HEK293T (cell line): ENCODE data around the gene SRRM3.
"Not testable (repeated sequence)": the region's sequence is repeated elsewhere in the genome, so short reads cannot be mapped to it uniquely, and the experiment has no call there.

ENCODE experiments used
- CTCF ChIA-PET: fragments of 350-600 bp; formaldehyde crosslinking; extraction: SDS; loops from one replicate; lab custom pipeline; 2021; ENCODE audit warnings: antibody characterized with exemption, inconsistent platforms; lab: Yijun Ruan, JAX
- POLR2A ChIA-PET: fragments of 350-600 bp; formaldehyde crosslinking; extraction: SDS; loops from one replicate; lab custom pipeline; 2020; ENCODE audit warnings: antibody characterized with exemption, inconsistent platforms; lab: Yijun Ruan, JAX
- DNase-seq: peaks from one replicate; pipeline ENCODE4 v3.0.0; 2012; ENCODE audit warnings: mixed read lengths; ENCODE audit errors: extremely low spot score
- ARNT ChIP-seq: fragments of 450-650 bp; IDR thresholded peaks from 2 replicates; pipeline ENCODE4 v1.6.1; 2017; ENCODE audit warnings: mild to moderate bottlenecking
- BHLHE40 ChIP-seq: fragments of 450-650 bp; IDR thresholded peaks from 2 replicates; pipeline ENCODE4 v1.6.1; 2016; ENCODE audit warnings: mild to moderate bottlenecking, moderate library complexity, borderline replicate concordance
- CTBP1 ChIP-seq: fragments of 450-650 bp; IDR thresholded peaks from 2 replicates; pipeline ENCODE4 v1.6.1; 2016; ENCODE audit warnings: borderline replicate concordance
- ELF4 ChIP-seq: fragments of 450-650 bp; IDR thresholded peaks from 2 replicates; pipeline ENCODE4 v1.6.1; 2017; ENCODE audit warnings: antibody characterized with exemption
- FOXA1 ChIP-seq: fragments of 450-650 bp; IDR thresholded peaks from 2 replicates; pipeline ENCODE4 v1.6.1; 2016; ENCODE audit warnings: mild to moderate bottlenecking
- FOXK2 ChIP-seq: fragments of 450-650 bp; IDR thresholded peaks from 2 replicates; pipeline ENCODE4 v1.6.1; 2016; ENCODE audit warnings: mild to moderate bottlenecking
- FOXM1 ChIP-seq: fragments of 450-650 bp; IDR thresholded peaks from 2 replicates; pipeline ENCODE4 v1.6.1; 2017; ENCODE audit warnings: mild to moderate bottlenecking, borderline replicate concordance
- HDGF ChIP-seq: fragments of 450-650 bp; IDR thresholded peaks from 2 replicates; pipeline ENCODE4 v1.6.1; 2017; ENCODE audit warnings: antibody characterized with exemption, borderline replicate concordance
- L3MBTL2 ChIP-seq: fragments of 450-650 bp; conservative IDR thresholded peaks from 2 replicates; pipeline ENCODE4 v1.6.1; 2016; ENCODE audit warnings: mild to moderate bottlenecking
- LEF1 ChIP-seq: fragments of 450-650 bp; IDR thresholded peaks from 2 replicates; pipeline ENCODE4 v1.6.1; 2017; ENCODE audit warnings: mild to moderate bottlenecking, borderline replicate concordance
- NFRKB ChIP-seq: fragments of 450-650 bp; IDR thresholded peaks from 2 replicates; pipeline ENCODE4 v1.6.1; 2016; ENCODE audit warnings: mild to moderate bottlenecking, moderate library complexity
- PKNOX1 ChIP-seq: fragments of 450-650 bp; IDR thresholded peaks from 2 replicates; pipeline ENCODE4 v1.6.1; 2016
- SP1 ChIP-seq: fragments of 450-650 bp; IDR thresholded peaks from 2 replicates; pipeline ENCODE4 v1.6.1; 2017
- SUZ12 ChIP-seq: fragments of 450-650 bp; IDR thresholded peaks from 2 replicates; pipeline ENCODE4 v1.6.1; 2016; ENCODE audit warnings: mild to moderate bottlenecking
- TARDBP ChIP-seq: fragments of 450-650 bp; IDR thresholded peaks from 2 replicates; pipeline ENCODE4 v1.6.1; 2016
- ZNF384 ChIP-seq: fragments of 450-650 bp; IDR thresholded peaks from 2 replicates; pipeline ENCODE4 v1.6.1; 2016

The SRRM3 gene

GRCh38 chr7:76234931-76235441, 33.3 kb downstream of the SRRM3 start:
- POLR2A ChIA-PET, result interaction anchor here (0.6 to 1.6 kb wide), 10 partner anchors 9 to 185 kb away, joined by 3 to 7 read pairs (median 4); no protein-coding TSS in a partner anchor
- DNase-seq, result peak; percentile 97
- TF ChIP-seq CTBP1 (no peak), L3MBTL2 (peak; percentile 85)
- CTCF ChIA-PET, result interaction anchor here (1.0 kb wide), 1 partner anchor 57 kb away, joined by 4 read pairs; no protein-coding TSS in a partner anchor

GRCh38 chr7:76236224-76236623, 34.5 kb downstream of the SRRM3 start:
- DNase-seq, result no peak
- ChIA-PET POLR2A (no interaction called here), CTCF (no interaction called here)
- no peak for TF ChIP-seq ZNF384
- TF ChIP-seq PKNOX1, result no peak
- TF ChIP-seq ELF4, result no peak
- TF ChIP-seq FOXK2, result no peak
- no peak for TF ChIP-seq L3MBTL2
- TF ChIP-seq TARDBP, result no peak
- TF ChIP-seq ARNT, result no peak
- TF ChIP-seq SP1, result no peak
- no peak for TF ChIP-seq FOXM1
- no peak for TF ChIP-seq HDGF
- no peak for TF ChIP-seq CTBP1
- no peak for TF ChIP-seq FOXA1

GRCh38 chr7:76238326-76238725, 36.6 kb downstream of the SRRM3 start:
- POLR2A ChIA-PET, result no interaction called here
- CTCF ChIA-PET, result no interaction called here
- DNase-seq, result no peak
- TF ChIP-seq PKNOX1 (peak; percentile 47), BHLHE40 (no peak)

GRCh38 chr7:76241141-76241540, 39.4 kb downstream of the SRRM3 start:
- DNase-seq, result no peak
- no peak for TF ChIP-seq SP1
- POLR2A ChIA-PET, result no interaction called here
- CTCF ChIA-PET, result no interaction called here

- DNase-seq, CTCF ChIA-PET, POLR2A ChIA-PET: not testable (repeated sequence)
These were observed 40.9 kb downstream of the SRRM3 start for GRCh38 chr7:76242517-76243063.

- CTCF ChIA-PET, result no interaction called here
- DNase-seq, result no peak
- POLR2A ChIA-PET, result interaction anchor here (1.5 kb wide), 1 partner anchor 10 kb away, joined by 3 read pairs; no protein-coding TSS in a partner anchor
- no peak for TF ChIP-seq SUZ12
- no peak for TF ChIP-seq TARDBP
- no peak for TF ChIP-seq FOXK2
- TF ChIP-seq ZNF384, result no peak
These were observed 43.2 kb downstream of the SRRM3 start for GRCh38 chr7:76244781-76245391.

GRCh38 chr7:76246804-76247389, 45.2 kb downstream of the SRRM3 start:
- TF ChIP-seq HDGF (no peak), ZNF384 (no peak), ELF4 (no peak), LEF1 (no peak), FOXK2 (no peak), SUZ12 (no peak), TARDBP (no peak), FOXA1 (no peak), BHLHE40 (no peak), SP1 (no peak), NFRKB (no peak), PKNOX1 (no peak), ARNT (no peak), FOXM1 (no peak), L3MBTL2 (no peak), CTBP1 (no peak)
- DNase-seq, result no peak
- ChIA-PET POLR2A (interaction anchor here (1.5 kb wide), 1 partner anchor 12 kb away, joined by 3 read pairs; no protein-coding TSS in a partner anchor), CTCF (no interaction called here)
